ENCODE data around the gene GRAMD1B.

GRAMD1B gene

GRCh38 chr11:123409456-123410217, 20.4 kb upstream of the GRAMD1B start:
- peak in 1 of 2 experiments; percentile 58 for DNase-seq

GRCh38 chr11:123410218-123410549, 19.9 kb upstream of the GRAMD1B start:
- no peak for DNase-seq

- no peak for DNase-seq
Observed at GRCh38 chr11:123413636-123414035, 16.4 kb upstream of the GRAMD1B start.

- peak in 1 of 2 experiments; percentile 92 for DNase-seq
Observed at GRCh38 chr11:123416566-123416965, 13.5 kb upstream of the GRAMD1B start.

- no peak for DNase-seq
Observed at GRCh38 chr11:123418351-123419114, 11.5 kb upstream of the GRAMD1B start.

- no peak for DNase-seq
Observed at GRCh38 chr11:123419731-123420452, 10.2 kb upstream of the GRAMD1B start.

GRCh38 chr11:123421589-123421988, 8.5 kb upstream of the GRAMD1B start:
- no peak for DNase-seq

GRCh38 chr11:123425367-123425766, 4.7 kb upstream of the GRAMD1B start:
- DNase-seq = no peak

GRCh38 chr11:123426789-123427188, 3.3 kb upstream of the GRAMD1B start:
- DNase-seq = no peak

- no peak for DNase-seq
Observed at GRCh38 chr11:123427405-123427804, 2.7 kb upstream of the GRAMD1B start.

GRCh38 chr11:123428116-123428715, 1.9 kb upstream of the GRAMD1B start:
- no peak for DNase-seq

GRCh38 chr11:123429336-123429735, 733 bp upstream of the GRAMD1B start:
- DNase-seq = no peak

- peak; percentile 75 for DNase-seq
Observed at GRCh38 chr11:123430721-123431497, 840 bp downstream of the GRAMD1B start.

- peak in 1 of 2 experiments; percentile 13 for DNase-seq
Observed at GRCh38 chr11:123431619-123432018, 1.6 kb downstream of the GRAMD1B start.

GRCh38 chr11:123434262-123434661, 4.2 kb downstream of the GRAMD1B start:
- DNase-seq = peak in 1 of 2 experiments; percentile 16

- DNase-seq = no peak
Observed at GRCh38 chr11:123434911-123435310, 4.8 kb downstream of the GRAMD1B start.

- no peak for DNase-seq
Observed at GRCh38 chr11:123437236-123437979, 7.3 kb downstream of the GRAMD1B start.

GRCh38 chr11:123438131-123438627, 8.1 kb downstream of the GRAMD1B start:
- no peak for DNase-seq

GRCh38 chr11:123439616-123440015, 9.5 kb downstream of the GRAMD1B start:
- no peak for DNase-seq

GRCh38 chr11:123441161-123441560, 11.1 kb downstream of the GRAMD1B start:
- no peak for DNase-seq

GRCh38 chr11:123443851-123444623, 14.0 kb downstream of the GRAMD1B start:
- DNase-seq = no peak
